HuH-7.5 (cell line): ENCODE data around the gene TFEB.

Experiments
- DNase-seq: peaks from one replicate; pipeline ENCODE4 v3.0.0; 2011; ENCODE audit warnings: low spot score

TFEB gene

DNA sequence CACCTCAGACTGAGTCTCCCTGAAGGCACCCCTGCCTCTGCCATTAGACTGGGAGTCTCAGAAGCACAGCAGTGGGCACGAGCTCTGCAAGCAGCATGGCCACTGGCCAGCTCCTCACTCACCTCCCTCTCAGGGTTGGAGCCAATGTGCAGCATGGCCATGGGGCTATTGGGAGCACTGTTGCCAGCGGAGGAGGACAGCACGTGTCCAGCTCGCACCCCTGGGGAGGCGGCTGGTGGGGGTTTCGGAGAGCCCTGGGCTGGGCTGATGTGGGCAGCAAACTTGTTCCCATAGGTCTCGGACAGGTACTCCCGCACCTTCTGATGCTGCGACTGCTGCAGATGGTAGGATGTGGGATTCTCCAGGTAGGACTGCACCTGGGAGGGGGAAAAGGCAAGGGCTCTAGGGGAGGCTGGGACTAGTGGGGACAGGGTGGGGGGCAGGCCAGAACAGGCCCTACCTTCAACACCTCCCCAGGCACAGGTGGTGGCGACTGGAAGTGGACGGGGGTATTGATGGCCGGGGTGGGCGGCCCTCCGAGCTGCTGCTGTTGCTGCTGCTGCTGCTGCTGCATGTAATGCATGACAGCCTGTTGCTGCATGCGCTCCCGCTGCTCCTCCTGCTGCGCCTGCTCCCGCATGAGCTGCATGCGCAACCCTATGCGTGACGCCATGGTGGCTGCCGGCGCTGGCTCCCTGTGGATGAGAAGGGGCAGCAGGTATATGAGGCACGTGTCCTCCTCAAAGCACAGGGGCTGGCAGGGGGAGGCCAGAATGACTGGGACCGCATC, 44.7 kb downstream of the TFEB start:
- DNase-seq, result no peak

DNA sequence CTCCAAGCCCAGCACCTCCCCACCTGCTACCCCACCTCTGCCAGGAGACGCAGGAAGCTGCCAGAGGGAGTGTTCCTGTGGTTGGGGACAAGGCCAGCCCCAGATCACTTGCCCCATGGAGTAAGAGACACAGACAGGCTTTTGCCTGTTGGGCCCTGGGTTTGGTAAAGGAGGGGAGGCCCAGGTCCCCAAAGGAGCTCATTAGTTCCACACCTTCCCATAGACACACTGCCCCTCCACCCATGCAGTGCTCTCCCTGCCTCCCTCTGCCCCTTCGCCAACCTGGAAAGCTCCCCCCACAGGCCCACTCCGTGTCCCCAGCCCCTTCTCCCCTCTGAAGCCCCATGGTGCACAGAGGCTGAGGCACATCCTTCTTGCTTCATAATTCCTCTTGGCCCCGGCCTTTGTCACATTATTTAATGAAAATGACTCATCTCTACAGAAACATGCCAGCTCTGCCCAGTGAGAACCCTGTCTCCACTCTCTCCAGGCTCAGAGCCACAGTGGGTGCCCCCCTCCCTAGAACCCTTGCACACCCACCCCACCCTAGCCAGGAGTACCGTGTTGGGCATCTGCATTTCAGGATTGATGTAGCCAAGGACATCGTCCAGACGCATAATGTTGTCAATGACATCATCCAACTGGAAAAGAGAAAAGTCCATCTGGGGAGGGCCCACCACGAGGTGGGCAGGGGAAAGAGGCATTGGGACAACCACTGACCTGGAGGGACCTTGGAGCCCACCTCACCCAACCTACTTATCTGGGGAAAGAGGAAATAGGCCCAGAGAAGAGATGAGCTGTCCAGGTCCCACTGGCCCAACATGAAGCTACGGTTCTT, 46.0 kb downstream of the TFEB start:
- no peak for DNase-seq

DNA sequence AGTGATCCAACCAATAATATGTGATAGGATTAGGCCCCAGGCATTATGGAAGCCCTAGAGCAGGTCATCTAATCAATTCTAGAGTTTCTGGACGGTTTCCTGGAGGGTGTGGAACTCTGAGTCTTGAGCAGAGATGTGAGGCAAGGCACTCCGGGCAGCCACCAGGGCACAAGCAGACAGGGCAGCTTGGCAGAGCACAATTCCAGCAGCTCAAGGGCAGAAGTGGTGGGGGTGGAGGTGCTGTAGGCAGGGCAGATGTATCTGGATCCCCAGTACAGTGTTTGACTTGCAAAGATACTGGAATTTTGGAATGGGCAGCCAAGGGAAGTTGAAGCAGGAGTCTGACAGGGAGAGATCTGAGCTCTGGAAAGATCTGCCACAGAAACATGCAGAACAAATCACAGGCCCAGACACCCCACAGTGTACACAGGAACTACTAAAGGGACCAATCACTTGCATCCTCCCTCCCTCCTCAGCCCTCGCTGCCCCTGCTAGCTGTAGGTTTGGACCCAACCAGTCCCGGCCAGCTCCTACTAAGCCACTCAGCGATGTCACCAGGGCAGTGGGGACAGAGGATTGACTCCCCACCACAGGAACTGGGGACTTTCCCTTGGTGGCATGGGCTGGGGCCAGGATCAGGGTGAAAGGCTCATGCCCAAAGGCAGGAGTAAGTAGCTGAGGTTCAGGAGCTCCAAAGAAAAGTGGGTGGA, 47.0 kb downstream of the TFEB start:
- DNase-seq, result no peak

DNA sequence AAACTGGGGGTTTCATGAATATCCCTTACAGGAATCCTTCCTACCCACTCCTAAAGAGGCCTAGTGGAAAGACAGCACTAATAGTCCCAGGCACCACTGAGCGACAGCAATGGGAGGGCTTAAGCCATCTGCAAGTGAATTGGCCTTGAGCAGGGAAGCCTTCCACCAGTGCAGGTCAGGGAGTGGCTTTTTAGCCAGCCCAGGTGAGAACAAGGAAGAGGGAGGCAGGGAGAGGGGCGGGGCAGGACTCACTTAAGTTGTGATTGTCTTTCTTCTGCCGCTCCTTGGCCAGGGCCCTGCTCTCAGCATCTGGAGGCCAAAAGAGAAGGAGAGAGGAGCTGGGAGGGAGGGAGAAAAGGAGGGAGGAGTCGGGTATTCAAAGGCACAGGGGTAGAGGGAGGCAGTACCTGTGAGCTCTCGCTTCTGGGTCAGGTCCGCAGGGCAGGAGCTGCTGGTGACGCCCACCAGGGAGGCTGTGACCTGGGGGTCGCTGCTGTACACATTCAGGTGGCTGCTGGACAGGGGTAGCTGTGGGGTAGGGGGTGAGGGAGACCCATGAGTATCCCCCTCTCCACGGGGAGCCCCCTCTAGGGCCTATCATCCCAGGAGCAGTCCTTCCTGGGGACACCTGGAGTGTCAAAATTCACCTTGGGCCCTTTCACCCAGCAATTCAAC, 47.8 kb downstream of the TFEB start:
- no peak for DNase-seq

DNA sequence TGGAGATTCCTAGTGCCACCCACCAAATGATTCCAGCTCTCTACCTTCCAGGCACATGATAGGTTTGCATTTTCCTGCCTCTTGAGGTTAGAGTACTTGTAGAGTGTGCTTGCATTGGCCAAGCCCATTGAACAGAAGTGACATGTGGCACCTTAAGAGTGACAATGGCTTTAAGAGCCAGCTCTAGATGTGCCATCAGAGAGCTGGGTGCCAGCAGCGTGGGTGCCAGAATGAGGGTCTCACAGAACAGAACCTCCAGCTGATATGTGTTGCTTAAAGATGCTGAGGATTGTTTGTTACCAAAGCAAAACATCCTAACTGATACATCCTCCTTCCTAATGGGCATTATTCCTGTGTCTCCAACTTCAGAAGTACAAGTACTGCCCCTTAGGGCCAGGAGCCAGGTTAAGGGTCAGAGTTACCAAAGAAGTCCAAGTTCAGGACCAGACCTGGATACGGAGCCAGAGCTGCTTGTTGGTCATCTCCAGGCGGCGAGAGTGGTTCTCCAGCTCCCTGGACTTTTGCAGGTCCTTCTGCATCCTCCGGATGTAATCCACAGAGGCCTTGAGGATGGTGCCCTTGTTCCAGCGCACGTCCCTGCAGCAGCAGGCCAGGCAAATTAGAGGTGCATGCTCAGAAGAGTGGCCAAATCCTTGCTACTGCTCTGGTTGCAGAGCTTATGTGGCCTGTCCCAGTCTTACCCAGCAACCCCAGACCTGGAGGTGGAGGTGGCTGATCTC, 49.6 kb downstream of the TFEB start:
- DNase-seq, result no peak

DNA sequence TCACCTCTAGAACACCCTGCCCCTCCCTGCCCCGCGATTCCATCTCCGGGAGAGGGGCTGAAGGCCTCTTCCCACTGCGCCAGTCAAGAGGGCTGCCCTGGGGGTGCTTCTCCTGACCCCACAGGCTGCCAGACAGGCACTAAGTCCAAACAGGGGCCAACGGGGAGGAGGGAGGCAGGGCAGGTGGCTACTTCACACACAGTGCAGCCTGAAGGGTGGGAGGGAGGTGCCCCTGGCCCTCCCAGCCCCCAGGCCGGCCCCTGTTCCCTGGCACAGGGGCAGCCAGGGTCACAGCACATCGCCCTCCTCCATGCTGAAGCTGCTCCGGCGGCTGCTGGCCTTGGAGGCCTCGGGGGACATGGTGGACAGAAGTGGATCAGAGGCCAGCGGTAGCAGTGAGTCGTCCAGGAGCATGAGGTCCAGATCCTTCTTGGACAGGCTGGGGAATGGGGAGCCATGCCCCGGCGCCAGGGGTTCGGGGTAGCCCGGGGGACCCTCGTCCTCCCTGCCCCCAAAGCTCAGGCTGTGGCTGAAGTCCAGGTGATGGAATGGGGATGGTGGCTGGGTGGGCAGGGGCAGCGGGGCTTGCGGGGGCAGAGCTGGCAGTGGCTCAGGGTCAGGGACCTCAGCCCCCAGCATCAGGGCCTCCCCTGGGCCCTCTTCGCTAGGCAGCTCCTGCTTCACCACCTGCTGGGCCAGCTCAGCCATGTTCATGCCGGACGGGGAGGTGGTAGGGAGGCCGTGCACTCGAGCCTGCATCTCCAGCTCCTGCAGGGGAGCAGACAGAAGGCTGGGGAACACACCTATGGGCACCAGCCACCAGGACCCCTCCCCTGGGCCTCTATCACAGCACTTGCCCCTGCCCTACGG, 50.9 kb downstream of the TFEB start:
- no peak for DNase-seq

DNA sequence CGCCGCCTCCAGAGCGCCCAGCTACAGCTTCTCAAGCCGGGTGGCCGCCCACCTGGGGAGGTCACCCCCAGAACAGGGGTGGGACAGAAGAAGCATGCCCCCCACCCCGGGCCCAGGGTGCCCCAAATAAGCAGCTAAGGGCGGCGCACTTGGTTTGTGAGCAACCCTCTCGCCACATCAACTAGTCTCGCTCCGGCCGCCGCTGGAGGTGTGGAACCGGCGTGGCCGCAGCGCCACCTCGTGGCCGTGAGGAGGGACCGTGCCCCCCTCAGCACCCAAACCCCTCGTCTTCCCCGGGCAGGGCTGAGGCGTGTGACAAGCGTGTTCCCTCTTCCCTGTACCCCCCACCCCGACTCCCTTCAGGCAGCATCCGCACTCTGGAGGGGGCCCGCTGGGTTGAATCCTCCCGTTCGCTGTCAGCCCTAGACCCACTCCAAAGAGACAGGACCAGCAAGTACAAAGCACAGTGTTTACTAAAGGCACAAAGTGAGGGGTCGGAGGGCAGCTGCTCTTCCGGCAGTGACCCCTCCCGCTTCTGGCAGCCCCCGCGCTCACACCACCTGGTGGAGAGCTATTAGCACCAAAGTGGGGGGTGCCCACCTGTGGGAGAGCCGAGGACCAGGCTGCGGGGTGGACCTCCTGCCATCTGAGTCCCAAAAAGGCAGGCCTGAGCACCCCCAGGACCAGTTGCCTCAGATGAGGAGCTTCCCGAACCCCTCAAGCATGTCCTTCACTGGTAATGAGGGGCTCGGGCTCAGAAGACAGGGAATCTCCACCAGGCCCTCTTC, 51.7 kb downstream of the TFEB start:
- peak; percentile 85 for DNase-seq

DNA sequence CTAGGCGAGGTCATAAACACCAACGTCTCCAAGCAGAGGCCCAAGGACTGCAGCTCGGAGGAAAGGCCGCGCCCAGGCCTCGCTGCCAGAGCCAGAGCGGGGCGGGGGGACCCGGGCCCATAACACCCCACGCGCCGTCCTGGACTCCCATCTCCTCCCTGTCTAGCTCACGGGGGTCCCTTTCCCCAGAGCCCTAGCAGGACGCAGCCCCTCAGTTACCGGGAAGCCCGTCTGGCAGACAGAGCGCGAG, 52.2 kb downstream of the TFEB start:
- no peak for DNase-seq

DNA sequence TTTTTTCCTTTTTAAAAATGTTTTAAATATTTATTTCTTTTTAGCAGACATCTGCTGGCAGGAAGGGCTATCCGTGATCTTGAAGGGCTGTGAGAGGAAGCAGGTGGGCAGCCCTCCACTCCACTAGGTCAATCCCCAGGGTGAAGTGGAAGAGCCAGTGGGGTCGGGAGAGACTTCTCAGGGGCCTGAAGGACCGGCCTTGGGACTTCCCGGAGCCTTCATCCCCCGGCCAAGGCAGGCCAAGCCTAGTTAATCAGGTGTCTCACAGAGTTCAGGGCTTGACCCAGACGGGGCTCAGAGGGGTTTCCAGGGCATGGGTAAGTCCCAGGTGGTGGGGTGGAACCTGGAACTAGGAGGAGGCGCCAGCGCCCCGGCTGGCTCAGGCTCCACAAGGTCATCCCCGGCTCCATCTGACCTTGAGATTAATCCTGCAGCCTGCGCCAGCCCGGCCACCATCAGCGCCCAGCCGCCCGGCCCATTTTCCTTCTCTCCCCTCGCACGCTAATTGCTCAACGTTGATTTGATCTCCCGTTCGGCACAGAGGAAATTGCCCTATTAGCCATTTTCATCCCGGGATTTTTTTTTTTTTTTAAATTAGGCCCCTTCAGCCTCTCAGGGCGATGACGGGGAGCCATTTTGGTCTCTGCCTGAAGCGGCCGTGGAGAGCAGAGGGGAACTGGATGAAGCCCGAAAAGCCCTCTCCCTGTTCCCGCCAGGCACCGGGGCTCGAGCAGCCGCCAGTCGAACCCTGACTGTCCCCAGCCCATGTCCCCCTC, 52.7 kb downstream of the TFEB start:
- DNase-seq, result no peak

DNA sequence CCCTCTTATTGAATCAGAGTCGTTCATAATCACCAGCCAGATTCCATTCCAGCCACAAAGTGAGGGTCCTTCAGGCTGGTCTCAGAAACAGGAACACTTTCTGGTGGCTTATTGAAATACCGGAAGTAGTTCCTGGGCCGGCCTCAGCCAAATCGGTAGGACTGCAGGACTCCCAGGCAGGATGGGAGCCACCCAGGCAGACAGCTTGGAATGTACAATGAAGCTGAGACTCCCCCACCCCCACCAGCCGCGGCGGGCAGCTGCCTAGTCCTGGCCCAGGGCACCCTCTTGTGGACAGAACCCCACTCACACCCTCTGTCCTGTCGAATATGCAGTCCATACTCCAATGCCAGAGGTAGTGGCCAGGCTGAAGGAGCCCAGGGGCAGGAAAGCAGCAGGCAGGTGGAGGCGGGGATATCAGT, 53.3 kb downstream of the TFEB start:
- peak; percentile 94 for DNase-seq

DNA sequence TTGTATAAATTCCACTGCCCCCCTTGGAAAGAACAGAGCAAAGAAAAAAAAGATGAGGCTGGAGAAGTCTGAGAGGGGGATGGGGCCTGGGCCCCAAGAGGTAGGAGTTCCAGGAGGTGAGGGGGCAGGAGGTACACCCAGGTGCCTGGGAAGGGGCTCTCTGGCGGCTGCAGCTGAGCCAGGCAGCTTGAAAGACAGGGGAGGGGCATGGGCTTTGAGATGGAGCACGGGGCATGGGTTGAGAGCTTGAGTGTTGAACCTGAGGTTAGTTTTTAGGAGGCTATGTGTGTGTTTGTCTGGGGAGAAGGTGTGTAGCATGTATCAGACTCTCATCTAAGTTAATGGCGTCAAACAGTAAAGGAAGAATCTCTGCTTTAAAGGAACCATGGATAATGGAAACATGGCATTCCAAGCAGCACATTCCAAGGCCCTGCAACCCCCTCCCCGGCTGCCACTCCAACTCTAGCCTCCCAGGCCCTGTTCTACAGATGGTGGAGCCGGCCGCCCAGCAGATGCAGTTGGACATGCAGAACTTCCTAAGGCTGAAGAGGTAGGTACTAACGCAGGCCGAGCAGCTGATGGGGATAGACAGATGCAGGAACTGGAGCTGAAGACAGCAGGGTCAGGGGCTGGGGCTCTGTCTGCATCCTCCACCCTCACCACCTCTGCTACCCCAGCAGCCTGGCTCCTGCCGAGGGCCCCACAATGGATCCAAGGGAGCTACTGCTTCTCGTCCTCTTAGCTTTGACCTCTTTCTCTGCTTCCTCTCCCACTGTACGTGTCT, 55.0 kb downstream of the TFEB start:
- no peak for DNase-seq

DNA sequence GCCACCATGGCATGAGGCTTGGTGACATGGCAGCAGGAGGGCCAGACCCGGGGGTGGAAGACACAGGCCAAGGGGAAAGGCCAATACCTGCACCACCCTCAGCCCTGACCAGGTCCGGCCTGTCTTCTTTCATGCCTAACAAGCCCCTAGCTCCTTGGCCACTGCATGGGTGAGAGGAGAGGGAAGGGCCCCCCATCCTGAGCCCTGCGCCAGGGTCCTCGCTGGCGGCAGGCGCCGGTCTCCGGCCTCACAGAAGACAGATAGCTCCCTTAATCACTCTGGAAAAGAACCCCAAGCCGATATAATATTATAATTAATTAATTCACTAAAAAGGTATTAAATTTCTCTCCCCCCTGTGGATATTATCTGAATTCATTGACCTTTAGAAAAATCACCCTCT, 55.7 kb downstream of the TFEB start:
- DNase-seq, result no peak

DNA sequence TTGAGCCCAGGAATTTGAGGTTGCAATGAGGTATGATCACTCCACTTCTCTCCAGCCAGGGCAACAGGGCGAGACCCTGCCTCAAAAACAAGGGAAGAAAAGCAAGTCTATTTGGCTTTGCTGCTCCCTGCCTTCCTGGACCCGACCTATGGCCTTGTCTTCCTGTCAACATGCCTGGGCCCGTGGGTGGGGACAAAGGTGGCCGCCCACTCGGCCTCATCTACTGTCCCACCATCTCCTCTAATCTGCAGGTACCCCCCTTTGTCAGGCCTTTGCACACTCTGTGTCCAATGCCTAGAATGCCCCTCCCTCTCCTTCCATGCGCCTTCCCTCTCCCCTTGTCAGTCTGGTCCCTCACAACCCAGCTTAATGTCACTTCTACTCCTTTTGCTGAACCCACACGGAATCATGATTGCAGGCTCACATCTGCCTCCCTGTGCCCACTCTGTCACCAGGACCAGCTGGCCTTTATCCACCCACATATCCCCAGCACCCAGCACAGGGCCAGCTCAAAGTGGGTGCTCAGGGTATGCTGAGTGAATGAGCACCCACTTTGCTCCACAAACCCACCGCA, 56.8 kb downstream of the TFEB start:
- no peak for DNase-seq

DNA sequence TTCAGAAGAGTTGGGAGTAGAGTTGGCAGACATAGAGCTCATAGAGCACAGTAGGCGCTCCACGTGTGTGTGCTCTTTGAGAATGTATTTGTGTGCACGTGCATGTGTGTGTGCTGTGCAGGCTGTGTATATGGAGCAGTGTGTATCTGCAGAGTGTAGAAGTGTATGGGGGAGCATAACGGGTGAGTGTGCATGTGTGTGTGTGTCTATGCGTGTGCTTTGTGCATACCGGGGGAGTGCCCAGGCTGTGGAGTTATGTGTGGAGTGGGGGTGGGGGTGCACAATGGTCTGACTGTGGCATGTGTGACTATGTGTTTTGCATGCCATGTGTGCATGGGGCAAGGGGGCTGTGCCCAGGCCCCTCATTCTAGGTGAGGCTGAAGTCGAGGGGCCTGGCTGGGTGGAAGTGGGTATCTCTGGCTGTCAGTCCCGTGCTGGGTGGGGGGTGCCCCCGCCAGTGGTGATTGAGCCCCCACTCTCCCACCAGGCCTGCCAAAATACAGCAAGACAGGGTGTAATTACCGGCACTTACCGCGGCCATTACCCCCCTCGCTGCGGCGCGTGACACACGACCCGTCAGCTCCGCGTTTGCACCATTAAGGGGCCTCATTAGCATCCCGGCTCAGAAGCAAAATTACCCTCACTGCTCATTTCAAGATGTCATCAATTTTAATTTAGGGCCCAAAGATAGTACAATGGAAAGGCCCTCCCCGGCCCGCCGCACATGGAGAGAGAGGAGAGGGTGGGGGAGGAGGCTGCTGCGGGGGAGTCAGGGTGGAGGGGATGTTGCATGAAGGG, 58.1 kb downstream of the TFEB start:
- DNase-seq, result no peak

DNA sequence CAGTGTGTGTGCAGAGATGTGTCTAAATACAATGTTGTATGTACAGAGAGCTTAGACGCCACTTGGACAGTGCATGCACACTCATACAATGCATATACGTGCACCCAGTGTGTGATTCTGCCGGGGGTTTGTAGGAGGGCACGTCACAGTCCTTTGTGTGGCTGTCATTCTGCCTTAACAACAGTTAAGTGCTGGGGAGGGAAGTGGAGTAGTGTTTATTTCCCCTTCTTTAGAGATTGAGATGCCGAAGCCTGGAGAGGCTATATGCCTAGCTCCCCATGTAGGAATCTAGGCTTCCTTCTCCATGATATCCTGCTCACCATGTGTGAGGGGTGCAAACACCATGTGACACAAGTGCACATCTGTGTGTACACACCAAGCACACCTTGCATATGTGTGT, 59.0 kb downstream of the TFEB start:
- DNase-seq, result no peak

DNA sequence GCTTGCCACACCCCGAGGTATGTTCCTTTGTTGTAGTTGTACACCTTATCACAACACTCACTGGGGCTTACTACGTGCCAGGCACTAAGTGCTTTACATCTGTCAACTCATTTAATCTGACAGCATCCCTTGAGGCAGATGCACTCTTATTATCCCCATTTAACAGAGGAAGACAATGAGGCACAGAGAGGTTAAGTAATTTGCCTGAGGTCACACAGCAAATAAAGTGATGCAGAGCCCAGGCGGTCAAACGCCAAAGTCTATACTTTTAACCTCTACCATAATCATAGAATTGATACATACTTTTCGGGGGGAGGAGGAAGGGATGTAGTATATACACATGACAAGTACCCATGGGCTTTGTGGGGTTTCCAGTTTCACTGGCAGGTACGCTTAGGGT, 59.4 kb downstream of the TFEB start:
- no peak for DNase-seq

DNA sequence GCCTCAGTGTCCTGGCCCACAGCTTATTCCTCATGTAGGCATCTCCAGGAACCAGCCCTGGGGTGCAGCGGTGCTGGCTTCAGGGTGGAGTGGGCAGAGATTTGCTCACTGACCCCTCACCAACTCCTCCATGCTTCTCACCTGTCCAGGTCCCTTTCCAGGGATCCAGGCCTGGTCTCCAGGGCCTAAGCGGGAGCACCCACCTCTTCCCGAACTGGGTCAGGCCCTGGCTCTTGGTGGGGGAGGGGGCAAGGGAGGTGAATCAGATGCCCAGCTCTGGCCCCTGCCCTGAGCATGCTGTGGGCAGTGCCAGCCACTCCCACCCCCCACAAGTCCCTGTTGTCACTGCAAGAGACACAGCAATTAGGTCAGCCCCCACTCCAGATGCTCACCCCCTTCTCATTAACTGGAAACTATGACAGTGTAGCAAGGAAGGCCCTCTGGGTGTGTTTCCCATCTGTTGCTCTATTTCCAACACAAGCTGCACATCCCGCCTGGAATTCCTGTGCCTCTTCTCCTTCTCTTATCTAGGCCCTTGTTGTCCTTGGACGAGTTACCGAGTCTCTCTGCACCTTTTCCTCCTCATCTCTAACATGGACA, 60.1 kb downstream of the TFEB start:
- DNase-seq, result no peak
